Measurements from ENCODE around the gene COL4A1. TPM values are rescaled to one million over a fixed set of nuclear protein-coding genes. Genes with fewer than 3 reads are reported as not detected.
A peak's percentile ranks its signal among the peaks of the same experiment; 100 is the strongest.

The COL4A1 gene
- total and polyA plus RNA-seq, 12 donors: 83.3 to 342 (median 147) TPM

GRCh38 chr13:110176431-110176830, 130.5 kb downstream of the COL4A1 start:
- DNase-seq (no peak), ATAC-seq (no peak)
- no peak overlapping the region for H3K27ac ChIP-seq
- intact Hi-C loops (cut with DNase I): no loop called here
- H3K27me3 ChIP-seq: no peaks in the 10 kb centered on the region
- TF ChIP-seq CTCF (IDR thresholded peaks at IDR 0.05): no peak
- WGBS, 2 donors: 98% methylated on average over 7 of the region's 7 CpGs
- no peaks in the 10 kb centered on the region for H3K4me1 ChIP-seq
- no peak overlapping the region for H3K4me3 ChIP-seq
- peaks cover 0 to 6% (median 0%) of the 10 kb centered on the region in 11 donors for H3K9me3 ChIP-seq
- peaks cover 4 to 100% (median 99%) of the 10 kb centered on the region in 9 donors for H3K36me3 ChIP-seq

- Histone ChIP-seq H3K27me3 (no peaks in the 10 kb centered on the region), H3K9me3 (peaks cover 0 to 6% (median 0%) of the 10 kb centered on the region in 11 donors), H3K4me1 (peaks cover 0 to 6% (median 0%) of the 10 kb centered on the region in 9 donors), H3K36me3 (peaks cover 6 to 98% (median 94%) of the 10 kb centered on the region in 9 donors), H3K27ac (no peak overlapping the region), H3K4me3 (no peak overlapping the region)
- ATAC-seq: no peak
- DNase-seq: no peak
- intact Hi-C loops (cut with DNase I): no loop called here
- no peak for TF ChIP-seq CTCF (IDR thresholded peaks at IDR 0.05)
Observed at GRCh38 chr13:110173247-110173818, 133.6 kb downstream of the COL4A1 start.

GRCh38 chr13:110170882-110171281, 136.1 kb downstream of the COL4A1 start:
- Histone ChIP-seq H3K27ac (no peak overlapping the region), H3K4me1 (peaks cover 0 to 6% (median 0%) of the 10 kb centered on the region in 9 donors), H3K4me3 (no peak overlapping the region), H3K27me3 (no peaks in the 10 kb centered on the region), H3K9me3 (peaks cover 0 to 6% (median 0%) of the 10 kb centered on the region in 11 donors), H3K36me3 (peaks cover 4 to 98% (median 94%) of the 10 kb centered on the region in 9 donors)
- no peak for ATAC-seq
- intact Hi-C loops (cut with DNase I): no loop called here
- TF ChIP-seq CTCF (IDR thresholded peaks at IDR 0.05): no peak
- DNase-seq: no peak
- WGBS, 2 donors: 77 to 82% methylated on average over 9 of the region's 9 CpGs

- intact Hi-C loops (cut with DNase I): no loop called here
- WGBS, 2 donors: 84 to 86% methylated on average over 20 of the region's 20 CpGs
- H3K9me3 ChIP-seq: peaks cover 0 to 6% (median 0%) of the 10 kb centered on the region in 11 donors
- no peak for ATAC-seq
- DNase-seq: no peak
- H3K27ac ChIP-seq: peak overlapping the region in 1 of 10 donors; percentile 60
- no peak for TF ChIP-seq CTCF (IDR thresholded peaks at IDR 0.05)
- peaks cover 0 to 6% (median 0%) of the 10 kb centered on the region in 9 donors for H3K4me1 ChIP-seq
- peaks cover 4 to 98% (median 91%) of the 10 kb centered on the region in 9 donors for H3K36me3 ChIP-seq
- H3K27me3 ChIP-seq: no peaks in the 10 kb centered on the region
- no peak overlapping the region for H3K4me3 ChIP-seq
Observed at GRCh38 chr13:110170020-110170790, 136.8 kb downstream of the COL4A1 start.
